SK-N-SH (cell line): Measurements from ENCODE around the gene SKOR2. TPM values are rescaled to one million over a fixed set of nuclear protein-coding genes. Genes with fewer than 3 reads are reported as not detected.

Experiments
- CTCF ChIA-PET: fragments of 300-600, 350-600 bp; formaldehyde crosslinking; extraction: SDS; loops from one replicate; lab custom pipeline; 2021; lab: Yijun Ruan, JAX
- POLR2A ChIA-PET: fragments of 350-600 bp; sonication (Branson Sonifier 250); formaldehyde crosslinking; extraction: SDS; loops from one replicate; lab custom pipeline; 2020; ENCODE audit warnings: antibody characterized with exemption, inconsistent platforms; lab: Yijun Ruan, JAX
- DNase-seq: peaks from one replicate; pipeline ENCODE4 v3.0.0; 2012
- H2AFZ ChIP-seq: fragments of 200-600 bp; sonication (generic); 2 replicates; pipeline ENCODE4 v1.8.1; 2016; ENCODE audit warnings: antibody characterized with exemption, mild to moderate bottlenecking, low read depth
- H3F3A ChIP-seq: fragments of 200-600 bp; sonication (generic); replicated peaks from 2 replicates; pipeline ENCODE3; 2016; ENCODE audit warnings: antibody characterized with exemption, mild to moderate bottlenecking; ENCODE audit not compliant: insufficient read depth
- H3K27ac ChIP-seq, 2 experiments: fragments of 200-500 bp in 1 of 2; fragments of 200-600 bp in 1 of 2; sonication (Bioruptor generic) in 1 of 2; sonication (generic), shearing (Covaris generic) in 1 of 2; 2 replicates each; pipeline versions ENCODE4 v1.5.1 to v1.6.1; 2014 to 2016; ENCODE audit warnings: low read depth in 2 of 2, inconsistent platforms in 1 of 2, low read length in 1 of 2, mild to moderate bottlenecking in 1 of 2, mixed read lengths in 1 of 2
- H3K27me3 ChIP-seq: fragments of 200-600 bp; sonication (generic), shearing (Covaris generic); 2 replicates; pipeline ENCODE4 v1.6.1; 2016; ENCODE audit warnings: mixed run types; ENCODE audit not compliant: insufficient read depth
- H3K36me3 ChIP-seq, 2 experiments: fragments of 200-500 bp in 1 of 2; fragments of 200-600 bp in 1 of 2; sonication (Bioruptor generic) in 1 of 2; sonication (generic) in 1 of 2; replicated peaks in 1 of 2; 2 replicates each; pipeline versions ENCODE3 to v1.5.1; 2014 to 2016; ENCODE audit warnings: low read length in 1 of 2, mild to moderate bottlenecking in 1 of 2; ENCODE audit not compliant: insufficient read depth in 2 of 2, control insufficient read depth in 1 of 2
- H3K4me1 ChIP-seq, 2 experiments: fragments of 200-500 bp in 1 of 2; fragments of 200-600 bp in 1 of 2; sonication (Bioruptor generic) in 1 of 2; sonication (generic), shearing (Covaris generic) in 1 of 2; 2 replicates each; pipeline versions ENCODE4 v1.5.1 to v1.6.1; 2014 to 2016; ENCODE audit warnings: low read depth in 1 of 2, low read length in 1 of 2, mixed run types in 1 of 2; ENCODE audit not compliant: insufficient read depth in 2 of 2, control insufficient read depth in 1 of 2
- H3K4me2 ChIP-seq: fragments of 200-600 bp; sonication (generic), shearing (Covaris generic); 2 replicates; pipeline ENCODE4 v1.6.1; 2017; ENCODE audit warnings: mixed run types
- H3K4me3 ChIP-seq, 2 experiments: fragments of 200-500 bp in 1 of 2; fragments of 200-600 bp in 1 of 2; sonication (Bioruptor generic) in 1 of 2; sonication (generic), shearing (Covaris generic) in 1 of 2; 2 replicates each; pipeline versions ENCODE4 v1.5.1 to v1.8.1; 2014 to 2016; ENCODE audit warnings: low read depth in 2 of 2, inconsistent platforms in 1 of 2, low read length in 1 of 2, mild to moderate bottlenecking in 1 of 2, mixed read lengths in 1 of 2, moderate library complexity in 1 of 2
- H3K79me2 ChIP-seq: fragments of 200-600 bp; sonication (generic); 2 replicates; pipeline ENCODE4 v1.8.1; 2017; ENCODE audit warnings: mild to moderate bottlenecking; ENCODE audit not compliant: insufficient read depth
- H3K9ac ChIP-seq: fragments of 200-600 bp; sonication (generic); 2 replicates; pipeline ENCODE4 v1.6.1; 2017; ENCODE audit warnings: mixed run types
- H3K9me2 ChIP-seq: fragments of 200-600 bp; sonication (generic); 2 replicates; pipeline ENCODE4 v1.6.1; 2017; ENCODE audit warnings: mixed run types
- H3K9me3 ChIP-seq: fragments of 200-600 bp; sonication (generic); 2 replicates; pipeline ENCODE4 v1.6.1; 2017; ENCODE audit warnings: mixed run types, mild to moderate bottlenecking, moderate library complexity
- H4K20me1 ChIP-seq: fragments of 200-600 bp; sonication (generic); 2 replicates; pipeline ENCODE4 v1.6.1; 2017; ENCODE audit warnings: mild to moderate bottlenecking, mixed run types; ENCODE audit not compliant: insufficient read depth
- EP300 ChIP-seq, 2 experiments: IDR thresholded peaks; 2 replicates each; pipeline versions ENCODE4 v1.4.0 to v1.6.1; 2012; ENCODE audit warnings: borderline replicate concordance in 1 of 2, low read depth in 1 of 2, low read length in 1 of 2
- EZH2phosphoT487 ChIP-seq: fragments of 200-600 bp; sonication (generic); IDR thresholded peaks from 2 replicates; pipeline ENCODE4 v1.6.1; 2017; ENCODE audit warnings: low read depth, mixed run types, mild to moderate bottlenecking, antibody characterized with exemption, moderate library complexity, borderline replicate concordance
- FOXM1 ChIP-seq: IDR thresholded peaks from 2 replicates; pipeline ENCODE4 v1.4.0; 2012; ENCODE audit warnings: low read depth, mild to moderate bottlenecking
- GABPA ChIP-seq: IDR thresholded peaks from 2 replicates; pipeline ENCODE4 v1.4.0; 2012; ENCODE audit warnings: low read depth, mild to moderate bottlenecking
- IRF3 ChIP-seq: fragments of 150-350 bp; IDR thresholded peaks from 2 replicates; pipeline ENCODE4 v1.6.1; 2016; ENCODE audit warnings: mild to moderate bottlenecking, low read depth, low read length
- JUND ChIP-seq: IDR thresholded peaks from 2 replicates; pipeline ENCODE4 v1.4.0; 2012
- MEF2A ChIP-seq: IDR thresholded peaks from 2 replicates; pipeline ENCODE4 v1.4.0; 2012; ENCODE audit warnings: low read depth, borderline replicate concordance
- NFIC ChIP-seq: IDR thresholded peaks from 2 replicates; pipeline ENCODE4 v1.4.0; 2012; ENCODE audit warnings: borderline replicate concordance
- NRF1 ChIP-seq: IDR thresholded peaks from 2 replicates; pipeline ENCODE4 v1.6.1; 2012; ENCODE audit warnings: low read depth, mild to moderate bottlenecking, low read length
- PBX3 ChIP-seq: IDR thresholded peaks from 2 replicates; pipeline ENCODE4; 2012
- POLR2AphosphoS5 ChIP-seq: IDR thresholded peaks from 2 replicates; pipeline ENCODE4 v1.6.1; 2012; ENCODE audit warnings: low read depth, low read length
- RXRA ChIP-seq: IDR thresholded peaks from 2 replicates; pipeline ENCODE4 v1.4.0; 2012; ENCODE audit warnings: low read depth, mild to moderate bottlenecking, borderline replicate concordance
- TAF1 ChIP-seq: IDR thresholded peaks from 2 replicates; pipeline ENCODE4 v1.6.1; 2012; ENCODE audit warnings: low read depth, mild to moderate bottlenecking, low read length, moderate library complexity, borderline replicate concordance
- TEAD4 ChIP-seq: IDR thresholded peaks from 2 replicates; pipeline ENCODE4 v1.4.0; 2012; ENCODE audit warnings: mild to moderate bottlenecking, borderline replicate concordance; ENCODE audit not compliant: insufficient read depth
- YY1 ChIP-seq: IDR thresholded peaks from 2 replicates; pipeline ENCODE4 v1.4.0; 2012; ENCODE audit warnings: low read depth, mild to moderate bottlenecking
- WGBS: methylation state at CpG from one replicate; pipeline ENCODE4 v1.1.6; 2017; ENCODE audit warnings: low lambda C conversion rate; 5-methylcytosine and 5-hydroxymethylcytosine counted together
- polyA plus RNA-seq, 3 experiments: library from polyadenylated mRNA; depleted of rRNA; stranded (reverse); fragments of >200 nt; gene quantifications; 2 replicates each; pipeline ENCODE4 v1.2.3, GENCODE V29; 2012
- TF ChIP-seq, protein P1 (sequence below): IDR thresholded peaks from 2 replicates; pipeline ENCODE4 v1.6.1; 2012; ENCODE audit warnings: mild to moderate bottlenecking, low read depth, low read length, moderate library complexity
- TF ChIP-seq, protein P2 (sequence below): fragments of 150-350 bp; IDR thresholded peaks from 2 replicates; pipeline ENCODE4 v1.6.1; 2017; ENCODE audit warnings: antibody characterized with exemption, low read length, low read depth, borderline replicate concordance

Gene SKOR2
- polyA plus RNA-seq, 1 of the 3 experiments (the other 2 are of a cell fraction) = not detected

DNA sequence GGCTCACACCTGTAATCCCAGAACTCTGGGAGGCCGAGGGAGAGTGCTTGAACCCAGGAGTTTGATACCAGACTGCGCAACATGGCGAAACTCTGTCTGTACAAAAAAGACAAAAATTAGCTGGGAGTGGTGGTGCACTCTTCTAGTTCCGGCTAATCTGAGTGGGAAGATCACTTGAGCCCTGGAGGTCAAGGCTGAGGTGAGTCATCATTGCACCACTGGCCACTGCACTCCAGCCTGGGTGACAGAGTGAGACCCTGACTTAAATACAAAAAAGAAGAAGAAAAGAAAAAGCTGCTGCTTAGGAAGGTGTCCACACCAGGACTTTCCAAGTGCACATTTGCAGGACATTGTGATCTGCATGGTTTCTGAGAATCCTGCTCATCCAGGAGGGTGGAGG, 16.4 kb downstream of the SKOR2 start:
- Histone ChIP-seq H3K9me2 (no peaks in the 10 kb centered on the region), H3K27me3 (no peaks in the 10 kb centered on the region), H3K4me2 (no peak overlapping the region), H3K9ac (no peak overlapping the region), H3K4me3 (no peak overlapping the region), H3K9me3 (no peaks in the 10 kb centered on the region), H3K4me1 (no peaks in the 10 kb centered on the region), H3F3A (no peaks in the 10 kb centered on the region), H3K79me2 (no peaks in the 10 kb centered on the region), H2AFZ (no peak overlapping the region), H3K36me3 (no peaks in the 10 kb centered on the region), H3K27ac (no peak overlapping the region)
- POLR2A ChIA-PET = no interaction called here
- no peak for DNase-seq
- TF ChIP-seq EP300 (IDR thresholded peaks at IDR 0.05; ENCODE audit: borderline replicate concordance in 1 of 2, low read depth in 1 of 2, low read length in 1 of 2) = no peak
- TF ChIP-seq MEF2A = no peak
- TF ChIP-seq, all 33 proteins: peak for 0
- CTCF ChIA-PET = interaction anchor here (1.3 to 2.5 kb wide), 2 partner anchors 13 to 16 kb away, joined by 3 to 16 read pairs; no protein-coding TSS in a partner anchor
- no peaks in the 10 kb centered on the region for H4K20me1 ChIP-seq
- 36% methylated on average over 4 of the region's 4 CpGs for WGBS

- H2AFZ ChIP-seq = no peak overlapping the region
- POLR2A ChIA-PET = no interaction called here
- no peaks in the 10 kb centered on the region for H3K36me3 ChIP-seq
- H3K79me2 ChIP-seq = no peaks in the 10 kb centered on the region
- DNase-seq = no peak
- H3F3A ChIP-seq = no peaks in the 10 kb centered on the region
- CTCF ChIA-PET = interaction anchor here (1.0 to 5.7 kb wide), 6 partner anchors 11 to 529 kb away, joined by 3 to 41 read pairs (median 6); no protein-coding TSS in a partner anchor
- H4K20me1 ChIP-seq = no peaks in the 10 kb centered on the region
- H3K9me2 ChIP-seq = no peaks in the 10 kb centered on the region
- no peaks in the 10 kb centered on the region for H3K9me3 ChIP-seq
- TF ChIP-seq FOXM1 (no peak), IRF3 (no peak), JUND (no peak), GABPA (no peak), NRF1 (no peak), TEAD4 (no peak), RXRA (no peak), MEF2A (no peak), TAF1 (no peak), POLR2AphosphoS5 (no peak), NFIC (no peak), EZH2phosphoT487 (no peak), PBX3 (no peak), YY1 (no peak)
- TF ChIP-seq, protein P1, sequence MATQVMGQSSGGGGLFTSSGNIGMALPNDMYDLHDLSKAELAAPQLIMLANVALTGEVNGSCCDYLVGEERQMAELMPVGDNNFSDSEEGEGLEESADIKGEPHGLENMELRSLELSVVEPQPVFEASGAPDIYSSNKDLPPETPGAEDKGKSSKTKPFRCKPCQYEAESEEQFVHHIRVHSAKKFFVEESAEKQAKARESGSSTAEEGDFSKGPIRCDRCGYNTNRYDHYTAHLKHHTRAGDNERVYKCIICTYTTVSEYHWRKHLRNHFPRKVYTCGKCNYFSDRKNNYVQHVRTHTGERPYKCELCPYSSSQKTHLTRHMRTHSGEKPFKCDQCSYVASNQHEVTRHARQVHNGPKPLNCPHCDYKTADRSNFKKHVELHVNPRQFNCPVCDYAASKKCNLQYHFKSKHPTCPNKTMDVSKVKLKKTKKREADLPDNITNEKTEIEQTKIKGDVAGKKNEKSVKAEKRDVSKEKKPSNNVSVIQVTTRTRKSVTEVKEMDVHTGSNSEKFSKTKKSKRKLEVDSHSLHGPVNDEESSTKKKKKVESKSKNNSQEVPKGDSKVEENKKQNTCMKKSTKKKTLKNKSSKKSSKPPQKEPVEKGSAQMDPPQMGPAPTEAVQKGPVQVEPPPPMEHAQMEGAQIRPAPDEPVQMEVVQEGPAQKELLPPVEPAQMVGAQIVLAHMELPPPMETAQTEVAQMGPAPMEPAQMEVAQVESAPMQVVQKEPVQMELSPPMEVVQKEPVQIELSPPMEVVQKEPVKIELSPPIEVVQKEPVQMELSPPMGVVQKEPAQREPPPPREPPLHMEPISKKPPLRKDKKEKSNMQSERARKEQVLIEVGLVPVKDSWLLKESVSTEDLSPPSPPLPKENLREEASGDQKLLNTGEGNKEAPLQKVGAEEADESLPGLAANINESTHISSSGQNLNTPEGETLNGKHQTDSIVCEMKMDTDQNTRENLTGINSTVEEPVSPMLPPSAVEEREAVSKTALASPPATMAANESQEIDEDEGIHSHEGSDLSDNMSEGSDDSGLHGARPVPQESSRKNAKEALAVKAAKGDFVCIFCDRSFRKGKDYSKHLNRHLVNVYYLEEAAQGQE = no peak
- TF ChIP-seq, protein P2, sequence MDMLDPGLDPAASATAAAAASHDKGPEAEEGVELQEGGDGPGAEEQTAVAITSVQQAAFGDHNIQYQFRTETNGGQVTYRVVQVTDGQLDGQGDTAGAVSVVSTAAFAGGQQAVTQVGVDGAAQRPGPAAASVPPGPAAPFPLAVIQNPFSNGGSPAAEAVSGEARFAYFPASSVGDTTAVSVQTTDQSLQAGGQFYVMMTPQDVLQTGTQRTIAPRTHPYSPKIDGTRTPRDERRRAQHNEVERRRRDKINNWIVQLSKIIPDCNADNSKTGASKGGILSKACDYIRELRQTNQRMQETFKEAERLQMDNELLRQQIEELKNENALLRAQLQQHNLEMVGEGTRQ = no peak
- no peak overlapping the region for H3K27ac ChIP-seq
- no peak overlapping the region for H3K4me3 ChIP-seq
- no peaks in the 10 kb centered on the region; the same call in 1 of the 2 replicates for H3K27me3 ChIP-seq
- no peaks in the 10 kb centered on the region for H3K4me1 ChIP-seq
- no peak overlapping the region for H3K9ac ChIP-seq
- H3K4me2 ChIP-seq = no peak overlapping the region
These were observed 24.8 kb downstream of the SKOR2 start for GRCh38 chr18:47226660-47227059.
